ENCODE results near the gene SOCS4. TPM values are rescaled to one million over a fixed set of nuclear protein-coding genes. Genes with fewer than 3 reads are reported as not detected.

Gene SOCS4
- total and polyA plus RNA-seq, 2 experiments from 2014 or later, result 17.7 to 24.9 TPM

- no peak for TF ChIP-seq EZH2phosphoT487 (IDR thresholded peaks at IDR 0.05; ENCODE audit: unreplicated experiment)
These were observed 26.7 kb upstream of the SOCS4 start (continued) for GRCh38 chr14:55000381-55000780.

GRCh38 chr14:55005071-55005470 lies 22.0 kb upstream of the SOCS4 start:
- H3K36me3 Mint-ChIP-seq (ENCODE audit: low read depth), result peaks cover 78% of the 10 kb centered on the region
- Histone ChIP-seq H3K27ac (ENCODE audit: low read depth) (no peak overlapping the region), H3K27me3 (ENCODE audit: insufficient read depth) (no peaks in the 10 kb centered on the region), H3K4me2 (no peak overlapping the region), H4K20me1 (replicated peaks; ENCODE audit: insufficient read depth) (peaks cover 9% of the 10 kb centered on the region; the same call in 1 of the 2 replicates), H3K4me1 (ENCODE audit: insufficient read depth) (no peaks in the 10 kb centered on the region), H3K36me3 (ENCODE audit: insufficient read depth) (peaks cover 76% of the 10 kb centered on the region), H2AFZ (no peak overlapping the region), H3F3A (replicated peaks; ENCODE audit: low read depth) (no peaks in the 10 kb centered on the region), H3K9me2 (ENCODE audit: insufficient read depth) (no peaks in the 10 kb centered on the region), H3K4me3 (no peak overlapping the region), H3K79me2 (replicated peaks; ENCODE audit: insufficient read depth) (peaks cover 3% of the 10 kb centered on the region; the same call in 1 of the 2 replicates)
- DNase-seq (ENCODE audit: low spot score), result no peak
- H3K27me3 Mint-ChIP-seq (ENCODE audit: insufficient read depth, low read depth, poor library complexity), result no peaks in the 10 kb centered on the region
- H3K27ac Mint-ChIP-seq, result no peak overlapping the region
- TF ChIP-seq NANOG (IDR thresholded peaks at IDR 0.05; ENCODE audit: borderline replicate concordance), result no peak
- no peak for TF ChIP-seq EZH2 (IDR thresholded peaks at IDR 0.05; ENCODE audit: low read depth, unreplicated experiment)
- TF ChIP-seq EZH2phosphoT487 (IDR thresholded peaks at IDR 0.05; ENCODE audit: unreplicated experiment), result no peak
- no peak overlapping the region for H3K4me3 Mint-ChIP-seq
- H3K9me3 Mint-ChIP-seq, result no peaks in the 10 kb centered on the region
- H3K4me1 Mint-ChIP-seq, result no peaks in the 10 kb centered on the region
- ATAC-seq, result no peak

GRCh38 chr14:55015006-55015405 lies 12.0 kb upstream of the SOCS4 start:
- Mint-ChIP-seq H3K27me3 (ENCODE audit: insufficient read depth, low read depth, poor library complexity) (peaks cover 2% of the 10 kb centered on the region), H3K4me1 (no peaks in the 10 kb centered on the region), H3K4me3 (no peak overlapping the region), H3K27ac (no peak overlapping the region), H3K36me3 (ENCODE audit: low read depth) (peaks cover 54% of the 10 kb centered on the region), H3K9me3 (no peaks in the 10 kb centered on the region)
- H3F3A ChIP-seq (replicated peaks; ENCODE audit: low read depth), result no peaks in the 10 kb centered on the region
- ATAC-seq (no peak), DNase-seq (ENCODE audit: low spot score) (no peak)
- peaks cover 72% of the 10 kb centered on the region for H3K79me2 ChIP-seq (replicated peaks; ENCODE audit: insufficient read depth)
- H3K4me1 ChIP-seq (ENCODE audit: insufficient read depth), result no peaks in the 10 kb centered on the region
- H2AFZ ChIP-seq, result no peak overlapping the region
- H3K4me3 ChIP-seq, result no peak overlapping the region
- H3K27me3 ChIP-seq (ENCODE audit: insufficient read depth), result no peaks in the 10 kb centered on the region
- no peaks in the 10 kb centered on the region for H3K9me2 ChIP-seq (ENCODE audit: insufficient read depth)
- peaks cover 43% of the 10 kb centered on the region for H4K20me1 ChIP-seq (replicated peaks; ENCODE audit: insufficient read depth)
- H3K27ac ChIP-seq (ENCODE audit: low read depth), result no peak overlapping the region
- H3K4me2 ChIP-seq, result no peak overlapping the region
- H3K36me3 ChIP-seq (ENCODE audit: insufficient read depth), result peaks cover 12% of the 10 kb centered on the region; the same call in 1 of the 2 replicates
- no peak for TF ChIP-seq REST (IDR thresholded peaks at IDR 0.05; ENCODE audit: unreplicated experiment)
- TF ChIP-seq STAT1 (IDR thresholded peaks at IDR 0.05; ENCODE audit: unreplicated experiment), result no peak
- TF ChIP-seq EZH2 (IDR thresholded peaks at IDR 0.05; ENCODE audit: low read depth, unreplicated experiment), result no peak
- TF ChIP-seq ZNF114 (CRISPR knock-in tag; IDR thresholded peaks at IDR 0.05), result no peak
- TF ChIP-seq JUNB (IDR thresholded peaks at IDR 0.05; ENCODE audit: unreplicated experiment), result no peak
- TF ChIP-seq CREB1 (CRISPR knock-in tag; IDR thresholded peaks at IDR 0.05; ENCODE audit: low read depth), result no peak
- TF ChIP-seq ZNF331 (CRISPR knock-in tag; IDR thresholded peaks at IDR 0.05; ENCODE audit: low read depth), result no peak
- TF ChIP-seq ZNF462 (CRISPR knock-in tag; IDR thresholded peaks at IDR 0.05), result no peak
- no peak for TF ChIP-seq NANOG (IDR thresholded peaks at IDR 0.05; ENCODE audit: borderline replicate concordance)

Data from GM23338 (cell line).